Measurements from ENCODE around the gene RECK.

The RECK gene

DNA sequence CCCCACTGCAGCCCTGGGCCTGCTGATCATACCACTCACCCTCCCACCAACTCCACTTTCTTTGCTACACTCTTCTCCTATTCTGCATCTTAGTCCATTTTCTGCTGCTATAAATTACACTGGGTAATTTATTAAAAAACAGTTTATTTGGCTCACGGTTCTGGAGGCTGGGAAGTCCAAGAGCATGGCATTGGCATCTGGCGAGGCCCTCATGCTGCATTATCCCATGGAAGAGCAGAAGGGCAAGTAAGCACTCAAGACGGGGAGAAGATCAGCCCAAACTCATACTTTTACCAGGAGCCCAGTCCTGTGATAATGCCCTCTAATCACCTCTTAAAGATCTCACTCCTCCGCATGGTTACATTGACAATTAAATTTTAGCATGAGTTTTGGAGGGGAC, 109.3 kb downstream of the RECK start:
- TF ChIP-seq CTCF (IDR thresholded peaks at IDR 0.05; ENCODE audit: extremely low read depth, missing control alignments): no peak

DNA sequence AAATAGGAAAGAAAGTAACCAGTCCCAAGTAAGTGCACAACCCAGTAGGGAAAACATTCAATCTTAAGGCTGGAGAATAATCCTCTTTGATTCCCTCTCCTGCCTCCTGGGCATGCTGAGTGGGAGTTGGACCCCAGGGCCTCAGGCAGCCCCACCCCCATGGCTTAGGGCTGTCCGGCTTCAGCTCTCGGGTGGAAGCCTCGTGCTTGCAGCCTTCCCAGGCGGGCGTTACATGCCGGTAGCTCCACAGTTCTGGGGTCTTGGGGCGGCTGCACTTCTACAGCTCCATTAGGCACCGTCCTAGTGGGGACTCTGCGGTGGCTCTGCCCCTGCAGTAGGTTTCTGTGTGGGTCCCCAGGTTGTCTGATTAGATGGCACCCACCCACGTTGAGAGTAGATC, 109.9 kb downstream of the RECK start:
- TF ChIP-seq CTCF (IDR thresholded peaks at IDR 0.05; ENCODE audit: extremely low read depth, missing control alignments): no peak
- DNase-seq (ENCODE audit: low spot score): no peak

More for the DNA sequence above, 109.3 kb downstream of the RECK start:
- DNase-seq (ENCODE audit: low spot score): no peak

DNA sequence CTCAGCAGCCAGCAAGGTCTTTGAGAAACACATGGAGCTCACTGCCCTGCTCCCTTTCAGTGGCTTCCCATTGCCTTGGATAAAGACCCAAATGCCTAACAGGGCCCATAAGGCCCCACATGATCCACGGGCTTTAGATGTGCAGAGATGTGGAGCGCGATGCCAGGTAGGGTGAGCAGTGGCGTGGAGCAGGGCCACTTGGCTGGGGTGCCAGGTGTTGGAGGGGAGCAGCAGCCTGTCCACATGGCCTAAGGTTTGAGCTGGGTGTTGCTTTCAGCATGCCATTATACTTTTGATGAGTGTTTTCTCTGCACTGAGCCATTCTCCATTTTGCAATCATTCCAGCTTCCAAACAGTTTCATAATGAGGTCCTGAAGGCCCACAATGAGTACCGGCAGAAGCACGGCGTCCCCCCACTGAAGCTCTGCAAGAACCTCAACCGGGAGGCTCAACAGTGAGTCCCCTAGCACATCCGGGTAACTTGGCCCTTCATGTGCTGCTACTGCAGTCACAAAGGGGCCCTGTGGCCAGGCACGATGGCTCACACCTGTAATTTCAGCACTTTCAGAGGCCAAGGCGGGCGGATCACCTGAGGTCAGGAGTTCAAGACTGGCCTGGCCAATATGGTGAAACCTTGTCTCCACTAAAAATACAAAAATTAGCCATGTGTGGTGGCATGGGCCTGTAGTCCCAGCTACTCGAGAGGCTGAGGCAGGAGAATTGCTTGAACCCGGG, 110.9 kb downstream of the RECK start:
- no peak for TF ChIP-seq CTCF (IDR thresholded peaks at IDR 0.05; ENCODE audit: extremely low read depth, missing control alignments)

GRCh38 chr9:36148311-36149051, 111.8 kb downstream of the RECK start:
- TF ChIP-seq CTCF (IDR thresholded peaks at IDR 0.05; ENCODE audit: extremely low read depth, missing control alignments): no peak
- peak; percentile 58 for DNase-seq (ENCODE audit: low spot score)

More for the DNA sequence above, 110.9 kb downstream of the RECK start:
- DNase-seq (ENCODE audit: low spot score): no peak

DNA sequence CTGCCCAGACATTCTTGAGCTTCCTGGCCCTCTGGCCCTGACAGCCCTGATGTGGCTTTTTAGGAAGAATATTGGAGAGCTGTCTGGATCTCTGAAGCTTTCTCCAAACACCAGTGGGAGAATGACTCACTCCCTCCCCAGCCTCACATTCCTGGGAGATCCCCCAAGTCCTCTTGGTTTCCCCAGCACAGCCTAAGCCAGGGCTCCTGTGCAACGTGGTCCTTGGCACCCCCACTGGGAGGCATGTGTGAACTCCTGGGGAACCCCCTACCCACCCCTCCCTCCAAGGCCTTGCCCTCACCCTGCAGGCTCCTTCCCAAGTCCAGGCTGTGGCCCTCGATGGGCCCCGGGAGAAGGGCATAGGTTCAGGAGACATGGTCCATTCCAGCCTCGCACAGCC, 112.5 kb downstream of the RECK start:
- DNase-seq (ENCODE audit: low spot score): no peak
- no peak for TF ChIP-seq CTCF (IDR thresholded peaks at IDR 0.05; ENCODE audit: extremely low read depth, missing control alignments)

GRCh38 chr9:36150574-36151315, 114.0 kb downstream of the RECK start:
- TF ChIP-seq CTCF (IDR thresholded peaks at IDR 0.05; ENCODE audit: extremely low read depth, missing control alignments): no peak
- no peak for DNase-seq (ENCODE audit: low spot score)

Data from GM20000 (cell line).